HG03196 (cell line): ENCODE measurements around the gene MAPKAPK2.

Experiments used
- ATAC-seq: cut with Tn5 transposase; IDR thresholded peaks from one replicate; pipeline ENCODE4 v1.9.1; 2021; ENCODE audit not compliant: unreplicated experiment

The MAPKAPK2 gene

GRCh38 chr1:206682111-206682510 lies 2.6 kb upstream of the MAPKAPK2 start:
- ATAC-seq: no peak

- ATAC-seq: no peak
Observed at GRCh38 chr1:206683313-206683712, 1.4 kb upstream of the MAPKAPK2 start.

- no peak for ATAC-seq
Observed at GRCh38 chr1:206684003-206684402, 702 bp upstream of the MAPKAPK2 start.

GRCh38 chr1:206685334-206685768 lies 646 bp downstream of the MAPKAPK2 start:
- no peak for ATAC-seq

GRCh38 chr1:206685769-206686477 lies 1.2 kb downstream of the MAPKAPK2 start:
- no peak for ATAC-seq

DNA sequence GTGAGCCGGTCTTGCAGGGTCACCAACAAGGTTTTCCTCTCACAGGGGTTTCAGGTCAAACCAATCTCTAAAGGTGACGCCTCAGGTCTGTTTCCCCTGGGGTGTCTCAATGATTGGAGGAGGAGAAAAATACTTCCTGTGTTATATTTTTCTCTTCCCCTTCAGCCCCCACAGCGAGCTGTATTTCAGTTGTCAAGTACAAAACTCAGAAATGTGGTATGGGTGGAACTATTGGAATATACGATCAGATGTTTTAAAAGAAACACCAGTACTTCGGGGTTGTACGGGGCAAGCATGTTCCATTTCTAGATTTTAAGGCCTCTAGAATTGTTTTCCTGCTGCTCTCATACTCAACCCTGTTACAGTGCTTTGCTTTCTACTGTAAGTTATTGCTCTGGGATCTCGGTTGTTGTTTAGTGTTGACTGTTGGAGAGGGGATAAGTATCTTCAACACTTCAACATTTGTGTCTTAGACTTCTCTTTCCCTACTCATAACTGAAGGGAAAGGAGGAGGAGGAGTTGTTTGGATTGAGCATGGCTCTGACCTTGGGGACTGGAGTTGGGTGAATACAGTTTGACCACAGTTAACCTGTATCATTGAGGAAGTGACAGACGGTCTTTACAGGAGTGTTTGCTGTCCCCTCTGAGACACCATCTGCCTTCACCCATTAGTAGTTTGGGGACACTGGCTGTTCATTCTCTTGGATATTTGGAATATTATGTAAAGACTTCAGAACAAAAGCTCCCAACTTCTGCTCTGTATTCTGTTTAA lies 2.0 kb downstream of the MAPKAPK2 start:
- no peak for ATAC-seq

DNA sequence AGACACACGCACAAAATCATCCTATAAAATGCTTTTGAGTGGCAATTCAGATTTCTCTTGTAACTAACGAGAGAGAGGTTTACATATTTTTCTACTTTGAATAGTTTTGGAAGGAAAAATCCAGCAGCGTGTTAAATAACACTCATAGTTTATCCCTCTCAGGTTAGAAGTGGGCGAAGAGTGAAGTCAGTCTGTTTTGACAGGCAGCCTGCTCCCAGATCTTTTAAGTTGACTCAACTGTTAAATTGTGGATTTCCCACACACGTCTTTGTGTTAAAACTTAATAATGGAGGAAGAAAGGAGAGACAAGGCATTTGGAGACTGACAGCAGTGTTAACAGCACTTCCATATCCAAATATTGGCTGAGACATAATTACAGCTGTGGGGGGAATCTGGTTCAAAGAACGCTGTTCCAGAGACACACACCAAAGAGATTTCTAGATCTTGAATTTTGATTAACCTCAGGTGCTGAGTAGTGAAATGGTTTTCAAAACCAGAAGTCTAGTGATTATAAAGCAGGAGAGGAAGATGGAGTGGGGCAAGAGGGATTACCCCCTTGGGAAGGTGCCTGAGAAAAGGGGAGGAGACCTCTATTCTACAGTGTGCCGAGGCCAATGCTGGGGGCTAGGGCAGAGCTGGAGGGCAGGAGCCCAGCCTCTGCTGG lies 2.7 kb downstream of the MAPKAPK2 start:
- ATAC-seq: no peak

DNA sequence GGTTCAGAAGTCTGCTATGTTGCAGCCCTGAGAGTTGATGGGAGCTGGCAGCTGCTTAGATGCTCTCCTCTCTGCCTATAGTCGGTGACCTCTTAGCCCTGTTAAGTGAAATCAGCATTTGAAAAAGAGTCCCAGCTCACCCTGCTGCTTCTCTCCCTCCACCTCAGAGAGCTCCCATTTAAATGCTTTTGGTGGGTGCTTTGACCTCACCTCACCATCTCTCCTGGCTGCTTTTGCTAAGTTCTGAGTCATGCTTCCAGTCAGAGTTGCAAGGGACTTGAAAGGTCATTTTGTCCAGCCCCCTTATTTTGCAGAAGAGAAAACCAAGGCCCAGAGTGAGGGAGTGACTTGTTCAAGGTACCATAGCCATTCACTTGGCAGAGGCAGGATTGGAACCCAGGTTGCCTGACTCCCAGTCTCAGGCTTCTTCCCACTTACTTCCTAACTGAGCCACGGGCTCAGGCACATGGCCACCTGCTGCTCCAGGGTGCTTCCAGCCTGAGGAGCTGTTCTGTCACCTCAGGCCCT lies 3.3 kb downstream of the MAPKAPK2 start:
- no peak for ATAC-seq

DNA sequence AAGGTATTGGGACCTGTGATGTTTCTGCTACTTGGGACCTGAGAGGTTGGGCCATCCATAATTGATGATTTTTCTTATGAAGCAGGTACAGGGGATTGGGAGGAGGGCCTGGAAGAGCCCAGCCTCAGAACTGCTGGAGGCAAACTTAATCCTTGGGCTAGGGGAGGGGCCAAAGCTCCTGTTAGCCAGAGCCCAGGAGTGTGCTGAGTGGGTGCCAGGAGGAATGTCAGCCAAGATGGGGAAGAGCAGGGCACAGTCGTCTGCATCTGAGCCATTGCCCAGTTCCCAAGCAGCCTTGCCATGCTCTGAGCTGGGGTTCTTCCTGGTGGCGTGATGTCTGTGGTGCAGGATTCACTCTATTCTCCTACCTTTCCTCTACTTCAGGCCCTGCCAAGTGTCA lies 5.8 kb downstream of the MAPKAPK2 start:
- no peak for ATAC-seq

- ATAC-seq: no peak
Observed at GRCh38 chr1:206691604-206692003, 6.9 kb downstream of the MAPKAPK2 start.

DNA sequence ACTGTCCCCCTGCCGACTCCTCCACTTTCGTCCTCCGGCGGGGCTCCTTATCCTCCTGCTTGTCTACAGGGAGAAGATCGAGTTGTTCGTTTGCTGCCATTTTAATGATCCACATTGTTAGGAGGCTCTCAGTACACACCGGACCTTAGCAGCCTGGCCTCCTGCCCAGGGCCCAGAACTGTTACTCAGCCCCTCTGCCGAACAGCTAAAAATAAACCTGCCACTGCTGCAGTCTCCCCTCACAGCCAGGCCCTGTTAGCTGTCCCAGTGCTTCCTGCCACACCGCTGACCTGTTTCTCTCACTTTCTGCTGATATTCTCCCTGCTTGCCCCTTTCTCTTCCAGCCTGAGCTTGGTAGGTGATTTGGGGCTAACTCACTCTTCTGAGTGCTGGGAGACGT lies 8.3 kb downstream of the MAPKAPK2 start:
- ATAC-seq: no peak

GRCh38 chr1:206693592-206693991 lies 8.9 kb downstream of the MAPKAPK2 start:
- no peak for ATAC-seq

DNA sequence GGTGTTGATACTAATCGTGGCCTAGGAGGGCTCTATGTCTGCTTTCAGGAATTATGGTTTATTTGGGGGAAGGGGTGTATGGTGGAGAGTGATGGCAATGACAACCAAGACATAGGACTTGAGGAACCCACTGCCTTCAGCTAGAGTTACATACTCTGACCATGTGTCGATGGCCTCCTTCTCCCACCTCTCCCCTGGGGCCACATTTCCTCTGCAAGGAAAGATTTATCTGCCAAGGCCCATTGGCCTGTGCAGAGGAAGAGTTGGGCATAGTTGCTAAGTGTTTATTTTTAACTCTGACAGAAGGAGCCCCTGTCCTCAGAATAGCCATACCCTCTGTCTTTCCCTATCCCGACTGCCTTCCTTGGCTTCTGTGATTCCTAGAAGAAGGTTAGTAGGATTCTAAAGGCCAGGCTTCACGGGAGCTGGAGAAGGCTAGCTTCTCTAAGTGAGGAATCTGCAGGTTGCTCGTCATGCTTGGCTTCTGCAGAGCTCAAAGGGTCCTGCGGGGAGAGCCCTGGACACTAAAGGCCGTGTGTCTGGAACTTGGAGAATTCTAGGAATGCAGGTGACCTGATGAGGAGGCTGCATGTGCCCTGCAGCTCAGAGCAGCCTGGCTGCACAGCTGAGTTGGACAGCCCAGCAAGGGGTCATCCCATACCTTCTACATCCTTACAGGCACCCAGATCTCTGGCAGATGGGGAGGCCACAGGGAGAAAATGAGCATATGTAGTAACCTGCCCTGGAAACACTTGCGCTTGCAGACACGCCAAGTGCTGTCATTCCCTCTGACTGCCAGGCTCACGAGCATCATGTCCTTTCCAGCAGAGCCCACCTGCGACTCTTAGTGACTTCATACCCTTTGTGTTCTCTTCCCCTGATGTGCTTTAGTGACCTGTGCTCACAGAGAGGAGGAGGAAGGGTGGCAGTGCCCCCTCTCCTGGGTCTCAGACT lies 9.7 kb downstream of the MAPKAPK2 start:
- ATAC-seq: no peak

DNA sequence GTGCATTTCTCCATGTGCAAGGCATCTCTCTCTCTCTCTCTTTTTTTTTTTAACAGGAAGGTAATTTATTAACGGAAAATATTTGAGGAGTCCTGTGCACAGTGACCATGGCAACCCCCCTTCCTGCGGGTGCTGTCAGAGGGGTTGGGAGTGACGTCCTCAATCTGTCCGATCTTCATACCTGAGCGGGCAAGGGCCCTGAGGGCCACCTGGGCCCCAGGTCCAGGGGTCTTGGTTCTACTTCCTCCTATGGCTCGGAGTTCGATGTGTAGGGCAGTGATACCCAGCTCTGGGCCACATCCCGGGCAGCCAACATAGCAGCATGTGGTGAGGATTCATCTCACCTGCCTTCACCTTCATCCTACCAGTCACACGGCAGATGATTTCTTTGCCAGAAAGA lies 11.0 kb downstream of the MAPKAPK2 start:
- no peak for ATAC-seq

DNA sequence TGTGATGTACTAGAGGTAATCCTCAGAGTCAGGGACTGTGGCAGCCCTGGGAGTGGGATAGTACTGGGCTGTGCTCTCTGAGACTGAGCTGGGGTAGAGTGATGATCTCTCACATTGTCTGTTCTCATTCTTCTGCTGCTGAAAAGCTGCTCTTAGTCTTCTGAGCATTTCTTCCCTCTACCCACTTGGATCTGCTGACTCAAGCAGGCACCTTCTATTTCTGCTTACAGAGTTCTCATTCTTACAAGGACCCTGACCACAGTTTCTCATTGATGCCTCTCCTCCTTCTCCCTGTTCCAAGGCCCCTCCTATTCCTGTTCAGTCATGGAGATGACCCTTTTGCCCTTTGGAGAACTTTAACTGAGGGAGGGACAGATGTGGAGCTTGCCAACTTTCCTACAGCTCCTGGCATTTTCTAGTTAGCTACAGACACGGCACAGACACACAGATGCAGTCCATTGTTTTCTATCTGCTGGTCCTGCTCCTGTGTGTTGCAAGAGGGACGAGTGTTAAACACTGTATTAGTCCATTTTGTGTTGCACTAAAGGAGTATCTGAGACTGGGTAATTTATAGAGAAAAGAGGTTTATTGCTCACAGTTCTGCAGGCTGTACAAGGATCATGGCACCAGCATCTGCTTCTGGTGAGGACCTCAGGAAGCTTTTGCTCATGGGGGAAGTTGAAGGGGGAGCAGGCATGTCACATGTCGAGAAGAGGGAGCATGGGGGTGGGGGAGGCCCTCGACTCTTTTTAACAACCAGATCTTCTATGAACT lies 12.3 kb downstream of the MAPKAPK2 start:
- ATAC-seq: no peak

DNA sequence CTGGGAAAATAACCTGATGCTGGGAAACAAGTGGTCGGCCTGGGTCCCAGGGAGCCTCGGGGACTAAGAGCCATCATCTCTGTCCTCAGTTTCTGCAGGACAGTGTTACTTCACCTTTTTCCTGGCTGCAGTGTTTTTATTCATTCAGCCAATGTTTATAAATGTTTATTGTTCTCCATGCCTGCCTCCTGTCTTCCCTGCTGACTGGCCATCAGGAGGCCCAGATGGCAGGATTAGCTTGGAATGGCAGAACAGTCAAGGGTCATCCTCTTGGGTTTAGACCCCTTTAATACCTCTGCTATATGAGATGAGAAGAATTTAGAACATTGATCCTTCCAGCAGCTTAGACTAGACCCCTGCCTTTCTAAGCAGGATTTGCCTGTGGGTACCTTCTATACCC lies 13.3 kb downstream of the MAPKAPK2 start:
- ATAC-seq: no peak

DNA sequence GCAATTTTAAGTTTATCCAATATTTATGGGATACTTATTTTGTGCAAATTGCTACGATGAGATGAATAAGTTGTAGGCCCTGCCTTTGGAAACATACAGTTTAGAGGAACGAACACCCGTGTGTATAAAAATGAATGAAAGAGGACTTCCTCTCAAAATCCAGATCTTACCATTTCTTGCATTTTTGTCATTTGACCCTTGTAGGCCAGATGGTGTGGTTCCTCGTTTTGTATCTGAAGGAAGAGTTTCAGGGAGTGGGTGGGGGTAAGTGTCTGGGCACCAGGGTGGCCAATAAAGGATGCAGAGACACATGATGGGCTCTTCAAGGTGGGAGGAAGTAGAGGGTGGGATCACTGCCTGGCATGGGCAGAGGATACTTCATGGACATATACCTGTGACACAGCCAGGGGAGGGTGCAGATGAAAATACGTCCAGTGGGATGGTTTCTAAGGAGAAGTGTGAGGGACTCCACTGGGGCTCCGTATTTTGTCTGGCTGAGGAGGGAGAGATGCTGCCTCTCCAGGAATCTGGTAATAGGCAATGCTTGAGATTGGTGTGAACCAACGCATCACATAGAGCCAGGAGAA lies 14.4 kb downstream of the MAPKAPK2 start:
- no peak for ATAC-seq

GRCh38 chr1:206699626-206700025 lies 14.9 kb downstream of the MAPKAPK2 start:
- ATAC-seq: no peak

DNA sequence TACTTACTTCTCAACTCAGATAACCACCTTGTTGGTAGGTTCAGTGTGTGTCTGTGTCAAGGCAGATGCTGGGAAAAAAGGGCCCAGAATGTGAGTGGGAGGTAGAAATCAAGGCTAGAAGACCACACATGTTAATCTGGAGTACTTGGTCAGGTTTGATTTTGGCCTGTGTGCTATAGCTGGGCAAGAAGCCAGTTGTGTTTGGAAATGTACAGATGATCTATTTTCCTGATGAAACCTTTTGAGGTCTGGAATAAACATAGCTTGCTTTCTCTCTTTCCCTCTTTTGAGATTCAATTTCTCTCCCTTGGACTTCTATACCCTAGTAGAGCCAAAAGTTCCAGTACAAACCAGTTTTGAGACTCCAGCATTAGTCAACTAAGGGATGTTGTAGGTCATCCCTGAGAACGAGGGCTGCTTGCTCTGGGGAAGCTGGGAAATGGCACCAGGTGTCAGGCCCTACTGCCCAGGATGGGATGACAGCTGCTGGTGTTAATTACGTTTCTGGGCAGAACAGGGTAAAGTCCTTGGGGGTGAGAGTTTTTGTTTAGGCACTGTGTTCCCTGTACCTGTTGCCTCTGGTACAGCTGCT lies 15.8 kb downstream of the MAPKAPK2 start:
- no peak for ATAC-seq
